Measurements from ENCODE around the gene CRYBB2. TPM values are rescaled to one million over a fixed set of nuclear protein-coding genes. Genes with fewer than 3 reads are reported as not detected.
A peak's percentile ranks its signal among the peaks of the same experiment; 100 is the strongest.

Gene CRYBB2
- total RNA-seq (0.37 TPM in 1 of 2 replicates, not detected in the other), polyA plus RNA-seq (not detected in 2 replicates)

GRCh38 chr22:25219211-25219689, at the start of gene CRYBB2:
TSS of gene CRYBB2 (plus strand) at chr22:25219639. CDS start at chr22:25221430, 1,791 bp downstream.
- Histone ChIP-seq H4K20me1 (ENCODE audit: insufficient read depth, poor library complexity, severe bottlenecking) (no peaks in the 10 kb centered on the region), H3K79me2 (no peaks in the 10 kb centered on the region), H3K4me3 (no peak within 1 kb of the TSS), H2AFZ (no peak within 1 kb of the TSS), H3K9me3 (ENCODE audit: low read depth) (no peaks in the 10 kb centered on the region), H3K9me2 (replicated peaks; ENCODE audit: insufficient read depth) (no peaks in the 10 kb centered on the region), H3K4me2 (no peak within 1 kb of the TSS), H3K27ac (no peak within 1 kb of the TSS), H3K36me3 (replicated peaks; ENCODE audit: insufficient read depth, low read depth) (no peaks in the 10 kb centered on the region), H3K27me3 (no peaks in the 10 kb centered on the region), H3K4me1 (ENCODE audit: insufficient read depth) (no peaks in the 10 kb centered on the region)
- TF ChIP-seq EZH2 (IDR thresholded peaks at IDR 0.05; ENCODE audit: borderline replicate concordance) (no peak), EZH2phosphoT487 (IDR thresholded peaks at IDR 0.05; ENCODE audit: low read depth, severe bottlenecking, unreplicated experiment) (no peak), CTCF (IDR thresholded peaks at IDR 0.05; ENCODE audit: poor library complexity) (no peak)
- no peak for DNase-seq (ENCODE audit: low spot score)
- 94% methylated on average over 19 of the region's 19 CpGs for WGBS (ENCODE audit: low lambda C conversion rate, missing lambda C conversion rate)

DNA sequence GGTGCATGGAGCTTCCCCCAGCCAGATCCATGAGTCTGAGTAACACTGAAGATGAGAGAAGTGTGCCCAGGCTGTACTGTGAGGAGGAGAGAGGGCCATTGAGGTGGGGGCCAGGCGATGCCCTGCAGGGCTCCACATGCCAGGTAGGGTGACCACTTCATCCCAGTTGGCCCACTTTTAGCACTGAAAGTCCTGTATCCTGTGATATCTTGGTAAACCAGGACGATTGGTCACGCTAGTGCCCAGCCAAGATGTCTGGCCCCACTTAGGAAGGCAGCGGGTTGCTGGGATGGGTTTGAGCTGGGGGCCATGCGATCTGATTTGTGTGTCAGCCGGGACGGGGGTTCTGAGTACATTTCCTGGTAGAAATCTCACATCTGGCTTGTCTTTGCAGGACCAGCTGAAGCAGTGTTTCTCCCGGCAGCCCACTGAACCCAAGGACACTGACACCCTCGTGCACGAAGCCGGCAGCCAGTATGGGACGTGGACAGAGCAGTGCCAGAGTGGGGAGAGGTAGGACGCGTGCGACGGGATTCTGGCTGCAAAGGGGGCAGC, 48.9 kb upstream of the CRYBB2 start:
- no peaks in the 10 kb centered on the region for H3K4me1 ChIP-seq (ENCODE audit: insufficient read depth)
- H4K20me1 ChIP-seq (ENCODE audit: insufficient read depth, poor library complexity, severe bottlenecking) = peaks cover 3% of the 10 kb centered on the region
- whole genome bisulfite sequencing (ENCODE audit: low lambda C conversion rate, missing lambda C conversion rate) = 93% methylated on average over 16 of the region's 16 CpGs
- no peak for DNase-seq (ENCODE audit: low spot score)
- TF ChIP-seq CTCF (IDR thresholded peaks at IDR 0.05; ENCODE audit: poor library complexity) (no peak), EZH2 (IDR thresholded peaks at IDR 0.05; ENCODE audit: borderline replicate concordance) (no peak), EZH2phosphoT487 (IDR thresholded peaks at IDR 0.05; ENCODE audit: low read depth, severe bottlenecking, unreplicated experiment) (no peak)
- no peak overlapping the region for H3K4me3 ChIP-seq
- H3K4me2 ChIP-seq = no peak overlapping the region
- H3K36me3 ChIP-seq (replicated peaks; ENCODE audit: insufficient read depth, low read depth) = no peaks in the 10 kb centered on the region
- no peak overlapping the region for H2AFZ ChIP-seq
- no peaks in the 10 kb centered on the region for H3K79me2 ChIP-seq
- H3K9me2 ChIP-seq (replicated peaks; ENCODE audit: insufficient read depth) = no peaks in the 10 kb centered on the region
- H3K27ac ChIP-seq = no peak overlapping the region
- no peaks in the 10 kb centered on the region for H3K9me3 ChIP-seq (ENCODE audit: low read depth)
- H3K27me3 ChIP-seq = no peaks in the 10 kb centered on the region

- peak; percentile 28 for DNase-seq (ENCODE audit: low spot score)
- no peak overlapping the region for H3K4me3 ChIP-seq
- H3K27me3 ChIP-seq = no peaks in the 10 kb centered on the region
- H3K9me2 ChIP-seq (replicated peaks; ENCODE audit: insufficient read depth) = no peaks in the 10 kb centered on the region
- TF ChIP-seq EZH2phosphoT487 (IDR thresholded peaks at IDR 0.05; ENCODE audit: low read depth, severe bottlenecking, unreplicated experiment) (no peak), CTCF (IDR thresholded peaks at IDR 0.05; ENCODE audit: poor library complexity) (peak; percentile 41)
- H3K27ac ChIP-seq = no peak overlapping the region
- no peaks in the 10 kb centered on the region for H3K4me1 ChIP-seq (ENCODE audit: insufficient read depth)
- no peaks in the 10 kb centered on the region for H3K79me2 ChIP-seq
- no peaks in the 10 kb centered on the region for H3K9me3 ChIP-seq (ENCODE audit: low read depth)
- no peaks in the 10 kb centered on the region for H4K20me1 ChIP-seq (ENCODE audit: insufficient read depth, poor library complexity, severe bottlenecking)
- no peak overlapping the region for H2AFZ ChIP-seq
- no peak overlapping the region for H3K4me2 ChIP-seq
- 80% methylated on average over 5 of the region's 5 CpGs for WGBS (ENCODE audit: low lambda C conversion rate, missing lambda C conversion rate)
- no peaks in the 10 kb centered on the region for H3K36me3 ChIP-seq (replicated peaks; ENCODE audit: insufficient read depth, low read depth)
Observed at GRCh38 chr22:25172153-25172552, 47.3 kb upstream of the CRYBB2 start.

Measured in hepatocyte (in vitro differentiated cells).